WERI-Rb-1 (cell line): Measurements from ENCODE around the gene RND3.

Experiments used
- DNase-seq: peaks from one replicate; pipeline ENCODE4 v3.0.0-alpha.2; 2020
- H3K27ac ChIP-seq: fragments of 250-450 bp; sonication (Bioruptor Pico); 2 replicates; pipeline ENCODE4 v1.5.1; 2020; ENCODE audit warnings: mild to moderate bottlenecking, moderate library complexity
- H3K27me3 ChIP-seq: fragments of 250-450 bp; sonication (Bioruptor Pico); 2 replicates; pipeline ENCODE4 v1.5.1; 2021; ENCODE audit warnings: mild to moderate bottlenecking, low read depth, moderate library complexity; ENCODE audit not compliant: insufficient read depth, severe bottlenecking
- H3K36me3 ChIP-seq: fragments of 250-450 bp; sonication (Bioruptor Pico); 2 replicates; pipeline ENCODE4 v1.5.1; 2020; ENCODE audit warnings: mild to moderate bottlenecking, moderate library complexity
- H3K4me3 ChIP-seq: 2 replicates; pipeline ENCODE4 v1.5.1; 2011; ENCODE audit warnings: low read depth, mild to moderate bottlenecking, control low read depth, low read length
- H3K9me3 ChIP-seq: fragments of 250-450 bp; sonication (Bioruptor Pico); 2 replicates; pipeline ENCODE4 v1.5.1; 2021; ENCODE audit warnings: mild to moderate bottlenecking, moderate library complexity; ENCODE audit not compliant: severe bottlenecking
- TF ChIP-seq, protein P1 (sequence below): IDR thresholded peaks from 2 replicates; pipeline ENCODE4 v1.5.1; 2011; ENCODE audit warnings: low read depth, mild to moderate bottlenecking, control low read depth, inconsistent platforms, low read length

The RND3 gene

GRCh38 chr2:150442484-150442883 is 45.0 kb downstream of the RND3 start:
- H3K27ac ChIP-seq: no peak overlapping the region
- H3K4me3 ChIP-seq: no peak overlapping the region
- no peaks in the 10 kb centered on the region for H3K36me3 ChIP-seq

DNA sequence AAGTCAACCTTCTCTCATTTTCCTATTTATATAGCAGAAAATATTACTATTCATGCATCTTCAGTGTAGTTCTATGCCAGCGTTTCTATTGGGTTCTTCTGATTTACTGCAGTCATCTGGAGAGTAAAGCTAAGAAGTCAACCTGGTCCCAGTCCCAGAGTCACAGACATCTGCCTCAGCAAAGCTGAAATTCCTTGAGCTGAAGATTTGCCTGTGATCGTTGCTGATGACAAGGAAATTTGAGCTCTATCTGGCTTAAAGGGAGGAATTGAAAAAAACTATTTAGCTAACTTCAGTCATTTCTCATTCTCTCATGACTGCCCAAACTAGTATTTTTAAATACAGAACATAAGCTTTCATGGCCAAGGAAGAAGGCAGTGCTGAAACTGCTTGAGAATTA is 45.7 kb downstream of the RND3 start:
- DNase-seq: no peak

More at GRCh38 chr2:150442484-150442883, 45.0 kb downstream of the RND3 start:
- DNase-seq: no peak
- no peaks in the 10 kb centered on the region for H3K9me3 ChIP-seq
- TF ChIP-seq, protein P1, sequence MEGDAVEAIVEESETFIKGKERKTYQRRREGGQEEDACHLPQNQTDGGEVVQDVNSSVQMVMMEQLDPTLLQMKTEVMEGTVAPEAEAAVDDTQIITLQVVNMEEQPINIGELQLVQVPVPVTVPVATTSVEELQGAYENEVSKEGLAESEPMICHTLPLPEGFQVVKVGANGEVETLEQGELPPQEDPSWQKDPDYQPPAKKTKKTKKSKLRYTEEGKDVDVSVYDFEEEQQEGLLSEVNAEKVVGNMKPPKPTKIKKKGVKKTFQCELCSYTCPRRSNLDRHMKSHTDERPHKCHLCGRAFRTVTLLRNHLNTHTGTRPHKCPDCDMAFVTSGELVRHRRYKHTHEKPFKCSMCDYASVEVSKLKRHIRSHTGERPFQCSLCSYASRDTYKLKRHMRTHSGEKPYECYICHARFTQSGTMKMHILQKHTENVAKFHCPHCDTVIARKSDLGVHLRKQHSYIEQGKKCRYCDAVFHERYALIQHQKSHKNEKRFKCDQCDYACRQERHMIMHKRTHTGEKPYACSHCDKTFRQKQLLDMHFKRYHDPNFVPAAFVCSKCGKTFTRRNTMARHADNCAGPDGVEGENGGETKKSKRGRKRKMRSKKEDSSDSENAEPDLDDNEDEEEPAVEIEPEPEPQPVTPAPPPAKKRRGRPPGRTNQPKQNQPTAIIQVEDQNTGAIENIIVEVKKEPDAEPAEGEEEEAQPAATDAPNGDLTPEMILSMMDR: no peak
- no peaks in the 10 kb centered on the region for H3K27me3 ChIP-seq

GRCh38 chr2:150441226-150441625 is 46.2 kb downstream of the RND3 start:
- no peak for DNase-seq
- Histone ChIP-seq H3K9me3 (no peaks in the 10 kb centered on the region), H3K27me3 (no peaks in the 10 kb centered on the region), H3K4me3 (no peak overlapping the region), H3K36me3 (no peaks in the 10 kb centered on the region), H3K27ac (no peak overlapping the region)
- TF ChIP-seq, protein P1: no peak

More for the DNA sequence above, 45.7 kb downstream of the RND3 start:
- Histone ChIP-seq H3K9me3 (no peaks in the 10 kb centered on the region), H3K4me3 (no peak overlapping the region), H3K27ac (no peak overlapping the region), H3K36me3 (no peaks in the 10 kb centered on the region), H3K27me3 (no peaks in the 10 kb centered on the region)
- TF ChIP-seq, protein P1: no peak

GRCh38 chr2:150438654-150439053 is 48.8 kb downstream of the RND3 start:
- no peak for DNase-seq
- H3K27me3 ChIP-seq: no peaks in the 10 kb centered on the region

DNA sequence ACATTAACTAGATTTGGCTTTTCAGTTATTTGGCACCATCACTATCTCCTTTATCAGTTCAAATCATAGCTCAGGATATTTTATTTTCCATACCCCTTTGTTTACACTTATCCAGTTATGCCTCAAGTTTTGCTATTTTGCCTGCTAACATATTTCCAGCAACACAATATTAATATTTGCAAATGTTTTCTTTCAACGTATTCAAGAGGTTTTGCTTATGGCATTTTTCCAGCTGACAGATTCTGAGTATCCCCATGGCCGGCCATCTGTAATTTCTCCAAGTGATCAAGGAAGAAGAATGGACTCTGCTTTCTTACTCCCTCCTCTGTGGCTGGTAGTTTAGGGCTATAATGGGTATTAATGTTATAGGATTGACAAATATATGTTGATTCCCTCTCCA is 49.4 kb downstream of the RND3 start:
- H3K36me3 ChIP-seq: no peaks in the 10 kb centered on the region
- no peak overlapping the region for H3K4me3 ChIP-seq
- no peaks in the 10 kb centered on the region for H3K27me3 ChIP-seq
- no peaks in the 10 kb centered on the region for H3K9me3 ChIP-seq
- no peak for DNase-seq
- no peak overlapping the region for H3K27ac ChIP-seq
- TF ChIP-seq, protein P1: no peak

More at GRCh38 chr2:150438654-150439053, 48.8 kb downstream of the RND3 start:
- Histone ChIP-seq H3K9me3 (no peaks in the 10 kb centered on the region), H3K4me3 (no peak overlapping the region), H3K36me3 (no peaks in the 10 kb centered on the region), H3K27ac (no peak overlapping the region)
- TF ChIP-seq, protein P1: no peak

- Histone ChIP-seq H3K27ac (no peak overlapping the region), H3K9me3 (no peaks in the 10 kb centered on the region), H3K4me3 (no peak overlapping the region), H3K27me3 (no peaks in the 10 kb centered on the region), H3K36me3 (no peaks in the 10 kb centered on the region)
- DNase-seq: no peak
- TF ChIP-seq, protein P1: no peak
Measured at GRCh38 chr2:150432312-150432625, 55.2 kb downstream of the RND3 start.
